Glutamatergic neuron (in vitro differentiated cells): ENCODE measurements around the gene SDSL. TPM values are rescaled to one million over a fixed set of nuclear protein-coding genes. Genes with fewer than 3 reads are reported as not detected.

Experiments
- DNase-seq: peaks from one replicate; pipeline ENCODE4 v3.0.0; 2022
- H3K27ac Mint-ChIP-seq: one replicate; pipeline ENCODE4 v1.8.0; 2020; ENCODE audit warnings: mild to moderate bottlenecking, mixed read lengths, inconsistent platforms; ENCODE audit not compliant: unreplicated experiment
- H3K27me3 Mint-ChIP-seq: one replicate; pipeline ENCODE4 v1.8.0; 2020; ENCODE audit warnings: mild to moderate bottlenecking, moderate library complexity, mixed read lengths, inconsistent platforms; ENCODE audit not compliant: unreplicated experiment
- H3K36me3 Mint-ChIP-seq: one replicate; pipeline ENCODE4 v1.8.0; 2020; ENCODE audit warnings: mild to moderate bottlenecking, mixed read lengths, inconsistent platforms; ENCODE audit not compliant: unreplicated experiment
- H3K4me1 Mint-ChIP-seq: one replicate; pipeline ENCODE4 v1.8.0; 2020; ENCODE audit warnings: mild to moderate bottlenecking, low read depth, mixed read lengths, inconsistent platforms; ENCODE audit not compliant: unreplicated experiment
- H3K4me3 Mint-ChIP-seq: one replicate; pipeline ENCODE4 v1.8.0; 2020; ENCODE audit warnings: mild to moderate bottlenecking, mixed read lengths, inconsistent platforms; ENCODE audit not compliant: unreplicated experiment
- H3K9me3 Mint-ChIP-seq: one replicate; pipeline ENCODE4 v1.8.0; 2020; ENCODE audit warnings: mild to moderate bottlenecking, moderate library complexity, mixed read lengths, inconsistent platforms; ENCODE audit not compliant: unreplicated experiment
- CTCF ChIP-seq: fragments of 200-600 bp; sonication (generic); IDR thresholded peaks from one replicate; pipeline ENCODE4 v1.5.0; 2021; ENCODE audit not compliant: partially characterized antibody, unreplicated experiment
- total RNA-seq: library from RNA; stranded (reverse); fragmentation: NEBNext Ultra II Directional; extraction: Animal tissue kit (Norgen Biotek cat#: 25700); gene quantifications from one replicate; pipeline ENCODE4 v1.2.1, GENCODE V29; 2021; ENCODE audit not compliant: unreplicated experiment

SDSL gene
- total RNA-seq, 1 donor from 2014 or later: 0.74 TPM

DNA sequence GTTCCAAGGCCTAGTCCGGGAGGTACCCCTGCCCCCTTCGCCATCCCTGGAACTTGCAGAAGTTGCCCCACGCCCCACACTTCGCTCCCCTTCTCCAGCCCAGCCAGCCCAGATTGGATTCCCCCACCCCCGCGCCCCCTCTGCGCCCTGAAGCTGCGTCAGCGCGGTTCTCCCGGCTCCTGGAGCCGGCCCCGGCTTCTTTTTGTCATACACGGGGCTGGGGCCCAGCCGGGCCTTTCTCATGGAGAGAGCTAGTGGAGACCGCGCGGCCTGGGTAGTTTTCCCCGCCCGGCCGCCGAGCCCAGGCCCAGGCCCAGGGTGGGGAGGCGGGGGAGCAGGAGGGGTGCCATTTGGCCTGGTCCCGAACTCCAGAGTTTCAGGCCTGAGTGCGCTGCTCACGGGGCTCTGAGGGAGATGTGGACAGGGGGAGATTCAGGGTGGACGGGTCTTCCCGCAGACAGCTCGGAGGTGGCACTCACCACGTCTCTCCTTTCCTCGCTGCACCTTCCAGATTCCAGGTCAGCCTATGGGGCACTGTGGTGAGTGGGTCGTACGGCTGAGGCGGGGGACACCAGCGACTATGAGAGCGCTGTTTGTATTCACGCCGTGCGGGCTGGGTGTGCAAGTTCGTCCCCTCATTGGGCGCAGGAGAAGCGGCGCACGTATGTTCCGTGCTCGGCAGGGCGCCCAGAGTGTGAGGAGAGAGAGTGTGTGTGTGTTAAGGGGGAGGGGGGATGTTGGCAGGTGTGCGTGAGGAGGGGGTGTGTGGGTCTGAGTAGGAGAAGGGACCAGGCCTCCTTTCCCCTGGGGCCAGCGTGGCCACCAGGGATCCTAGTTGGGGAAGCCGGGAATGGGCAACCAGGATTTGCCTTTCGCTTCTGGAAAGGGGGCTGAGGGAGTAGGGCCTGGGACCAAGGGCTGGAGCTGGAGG is 50.3 kb downstream of the SDSL start:
- Mint-ChIP-seq H3K36me3 (no peaks in the 10 kb centered on the region), H3K4me1 (peaks cover 13% of the 10 kb centered on the region), H3K27me3 (peaks cover 44% of the 10 kb centered on the region), H3K4me3 (peak overlapping the region; percentile 83), H3K27ac (no peak overlapping the region), H3K9me3 (peaks cover 6% of the 10 kb centered on the region)
- no peak for TF ChIP-seq CTCF
- DNase-seq: no peak

GRCh38 chr12:113473400-113473799 is 51.2 kb downstream of the SDSL start:
- TF ChIP-seq CTCF: no peak
- Mint-ChIP-seq H3K27ac (no peak overlapping the region), H3K36me3 (no peaks in the 10 kb centered on the region), H3K4me3 (peak overlapping the region; percentile 2), H3K4me1 (peaks cover 16% of the 10 kb centered on the region), H3K9me3 (peaks cover 6% of the 10 kb centered on the region), H3K27me3 (peaks cover 47% of the 10 kb centered on the region)
- no peak for DNase-seq

DNA sequence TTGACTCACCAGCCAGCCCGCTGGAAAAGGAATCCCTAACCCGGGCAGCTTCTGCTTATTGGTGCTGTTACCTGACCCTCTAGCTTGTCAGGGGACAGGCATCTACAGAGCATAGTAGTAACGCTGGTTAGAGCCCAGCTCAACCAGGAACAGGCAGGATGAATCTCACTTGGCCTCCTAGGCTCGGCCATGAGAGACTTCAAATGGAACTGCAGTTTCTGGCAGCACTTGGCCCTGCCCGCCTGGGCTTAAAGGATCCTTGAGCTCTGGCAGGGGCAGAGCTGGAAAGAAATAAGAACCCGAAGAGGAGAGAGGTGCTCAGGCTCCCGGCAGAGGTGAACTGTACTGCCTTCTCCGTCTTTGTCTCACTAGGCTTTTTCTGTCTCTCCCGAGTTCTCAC is 51.8 kb downstream of the SDSL start:
- Mint-ChIP-seq H3K4me3 (no peak overlapping the region), H3K4me1 (peaks cover 17% of the 10 kb centered on the region), H3K27ac (no peak overlapping the region), H3K36me3 (no peaks in the 10 kb centered on the region), H3K27me3 (peaks cover 44% of the 10 kb centered on the region), H3K9me3 (peaks cover 6% of the 10 kb centered on the region)
- no peak for DNase-seq
- no peak for TF ChIP-seq CTCF

GRCh38 chr12:113474635-113475436 is 52.7 kb downstream of the SDSL start:
- Mint-ChIP-seq H3K36me3 (no peaks in the 10 kb centered on the region), H3K4me3 (peak overlapping the region; percentile 47), H3K9me3 (peaks cover 13% of the 10 kb centered on the region), H3K27me3 (peaks cover 48% of the 10 kb centered on the region), H3K4me1 (peaks cover 25% of the 10 kb centered on the region), H3K27ac (no peak overlapping the region)
- no peak for DNase-seq
- TF ChIP-seq CTCF: no peak
